IPS-20b (cell line): ENCODE results near the gene TBX22.
"Not testable (repeated sequence)": the region's sequence is repeated elsewhere in the genome, so short reads cannot be mapped to it uniquely, and the experiment has no call there.

Source experiments
- H3K27ac ChIP-seq: one replicate; pipeline ENCODE4 v1.5.1; 2013; ENCODE audit warnings: low read length
- H3K27me3 ChIP-seq: 2 replicates; pipeline ENCODE4 v1.6.1; 2013; ENCODE audit warnings: mild to moderate bottlenecking, low read length, inconsistent platforms; ENCODE audit not compliant: insufficient read depth
- H3K36me3 ChIP-seq: 2 replicates; pipeline ENCODE4 v1.6.1; 2013; ENCODE audit warnings: low read depth, mild to moderate bottlenecking, inconsistent platforms, low read length, moderate library complexity; ENCODE audit not compliant: insufficient read depth
- H3K4me1 ChIP-seq: 2 replicates; pipeline ENCODE4 v1.6.1; 2013; ENCODE audit warnings: mild to moderate bottlenecking, control low read depth, inconsistent platforms, low read length, moderate library complexity; ENCODE audit not compliant: insufficient read depth
- H3K4me3 ChIP-seq: 2 replicates; pipeline ENCODE4 v1.5.1; 2013; ENCODE audit warnings: mild to moderate bottlenecking, low read length, inconsistent platforms
- H3K9ac ChIP-seq: 2 replicates; pipeline ENCODE4 v1.6.1; 2013; ENCODE audit warnings: low read depth, mild to moderate bottlenecking, inconsistent platforms, low read length, moderate library complexity
- H3K9me3 ChIP-seq: 2 replicates; pipeline ENCODE4 v1.6.1; 2013; ENCODE audit warnings: mild to moderate bottlenecking, low read depth, low read length, inconsistent platforms; ENCODE audit not compliant: insufficient read depth

The TBX22 gene, protein sequence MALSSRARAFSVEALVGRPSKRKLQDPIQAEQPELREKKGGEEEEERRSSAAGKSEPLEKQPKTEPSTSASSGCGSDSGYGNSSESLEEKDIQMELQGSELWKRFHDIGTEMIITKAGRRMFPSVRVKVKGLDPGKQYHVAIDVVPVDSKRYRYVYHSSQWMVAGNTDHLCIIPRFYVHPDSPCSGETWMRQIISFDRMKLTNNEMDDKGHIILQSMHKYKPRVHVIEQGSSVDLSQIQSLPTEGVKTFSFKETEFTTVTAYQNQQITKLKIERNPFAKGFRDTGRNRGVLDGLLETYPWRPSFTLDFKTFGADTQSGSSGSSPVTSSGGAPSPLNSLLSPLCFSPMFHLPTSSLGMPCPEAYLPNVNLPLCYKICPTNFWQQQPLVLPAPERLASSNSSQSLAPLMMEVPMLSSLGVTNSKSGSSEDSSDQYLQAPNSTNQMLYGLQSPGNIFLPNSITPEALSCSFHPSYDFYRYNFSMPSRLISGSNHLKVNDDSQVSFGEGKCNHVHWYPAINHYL

DNA sequence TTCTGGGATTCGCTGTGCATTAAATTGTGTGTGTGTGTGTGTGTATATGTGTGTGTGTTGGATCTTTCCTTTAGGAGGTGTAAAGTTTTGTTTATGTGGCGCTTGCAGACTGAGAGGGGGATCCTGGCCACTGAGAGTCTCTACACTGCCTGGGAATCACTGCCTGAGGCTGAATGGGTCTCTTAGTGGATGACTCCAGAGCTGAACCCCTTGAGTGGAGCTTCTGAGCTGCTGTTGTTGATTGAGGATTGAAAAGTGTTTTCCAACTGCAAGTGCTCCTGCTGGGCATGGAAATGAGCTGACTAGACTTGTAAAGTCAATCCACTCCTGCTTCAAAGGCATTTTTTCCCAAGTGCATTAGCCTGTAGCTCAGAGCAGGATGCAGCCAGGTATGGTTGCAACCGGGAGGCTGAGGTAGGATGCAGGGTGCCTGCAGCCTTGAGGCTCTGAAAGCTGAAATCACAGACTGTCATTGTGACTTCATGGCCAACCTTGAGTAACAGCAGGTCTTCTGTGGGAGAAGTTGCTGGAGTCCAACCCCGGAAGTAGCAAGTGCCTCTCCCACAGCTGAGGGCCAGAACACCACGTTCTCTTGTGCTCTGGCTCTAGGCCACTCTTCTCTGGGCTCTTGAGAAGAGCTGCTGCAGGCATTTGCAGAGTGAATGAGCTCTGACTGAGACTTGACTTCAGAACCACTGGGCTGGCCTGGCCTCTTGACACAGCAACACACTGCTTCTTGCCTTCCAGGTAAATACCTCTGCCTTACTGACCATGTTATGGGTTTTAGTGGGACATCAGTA, at the start of gene TBX22:
Gene TBX22 (plus strand): TSS at position 613 of the 800 bp plus-strand sequence. CDS start 7,517 bp downstream, outside the sequence.
- no peak within 1 kb of the TSS for H3K27ac ChIP-seq
- no peaks in the 10 kb centered on the region for H3K9me3 ChIP-seq
- H3K4me1 ChIP-seq, result peaks cover 16% of the 10 kb centered on the region
- H3K36me3 ChIP-seq, result no peaks in the 10 kb centered on the region
- H3K9ac ChIP-seq, result no peak within 1 kb of the TSS
- H3K27me3 ChIP-seq, result peaks cover 9% of the 10 kb centered on the region
- H3K4me3 ChIP-seq, result no peak within 1 kb of the TSS

DNA sequence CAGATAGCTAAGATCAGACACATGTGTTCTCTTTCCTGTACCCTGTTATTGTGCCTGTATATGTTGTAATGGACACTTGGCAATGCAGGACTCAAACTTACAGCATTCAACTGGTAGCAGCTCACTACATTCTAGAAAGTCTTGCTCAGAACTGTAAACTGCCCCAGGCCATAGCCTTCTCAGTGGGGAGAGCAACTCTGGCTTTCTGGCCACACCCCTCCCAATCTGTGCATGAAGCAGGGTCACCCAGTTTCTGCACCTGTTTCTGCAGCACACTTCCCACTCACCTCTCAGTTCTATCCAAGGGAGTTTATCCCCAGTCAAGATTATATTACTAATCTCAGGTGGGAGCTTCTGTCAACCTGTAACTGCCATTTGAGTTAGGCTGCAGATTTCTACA, 38.9 kb upstream of the TBX22 start:
- H3K36me3 ChIP-seq, result no peaks in the 10 kb centered on the region
- no peaks in the 10 kb centered on the region for H3K9me3 ChIP-seq
- H3K27ac ChIP-seq, result no peak overlapping the region
- H3K27me3 ChIP-seq, result no peaks in the 10 kb centered on the region
- no peak overlapping the region for H3K9ac ChIP-seq
- H3K4me1 ChIP-seq, result no peaks in the 10 kb centered on the region
- H3K4me3 ChIP-seq, result no peak overlapping the region

DNA sequence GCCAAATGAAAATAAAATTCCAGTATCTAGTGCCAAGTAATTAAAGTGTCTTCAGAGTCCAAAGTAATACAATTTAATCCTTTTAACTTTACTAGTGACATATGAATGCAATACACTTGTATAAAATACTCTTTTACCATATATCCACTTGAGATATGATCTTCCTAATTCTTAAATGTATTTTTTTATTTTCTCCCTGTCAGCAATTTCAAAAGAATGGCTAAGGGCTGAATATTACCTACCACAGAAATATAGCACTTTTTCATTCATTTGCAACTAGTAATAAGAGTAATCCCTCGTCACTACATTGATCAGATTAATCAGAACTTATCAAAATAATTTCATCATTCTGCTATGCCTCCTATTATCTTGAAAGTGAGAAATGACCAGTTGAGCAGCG, 10.1 kb upstream of the TBX22 start:
- Histone ChIP-seq H3K4me1 (no peaks in the 10 kb centered on the region), H3K36me3 (no peaks in the 10 kb centered on the region), H3K27me3 (no peaks in the 10 kb centered on the region), H3K9me3 (no peaks in the 10 kb centered on the region), H3K4me3 (no peak overlapping the region), H3K27ac (no peak overlapping the region), H3K9ac (no peak overlapping the region)

DNA sequence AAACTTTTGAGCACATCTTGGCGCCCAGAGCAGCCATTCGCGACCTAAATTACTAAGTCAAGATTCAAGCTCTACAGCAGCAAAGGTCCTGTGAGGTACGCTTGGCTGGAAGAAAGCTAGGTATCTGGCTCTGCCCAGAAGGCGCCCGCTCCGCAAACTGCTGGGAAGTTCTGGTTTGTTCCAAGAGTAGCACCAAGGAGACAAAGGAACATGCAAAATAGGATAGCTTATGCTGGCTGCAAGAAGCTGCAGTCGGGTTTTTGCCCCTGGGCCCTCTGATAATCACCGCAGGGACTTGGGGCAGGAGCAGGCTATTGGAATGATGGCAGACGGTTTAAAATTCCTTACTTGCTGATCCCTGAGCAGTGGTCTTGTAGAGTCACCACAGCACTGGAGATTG, 3.0 kb upstream of the TBX22 start:
- peaks cover 9% of the 10 kb centered on the region for H3K27me3 ChIP-seq

DNA sequence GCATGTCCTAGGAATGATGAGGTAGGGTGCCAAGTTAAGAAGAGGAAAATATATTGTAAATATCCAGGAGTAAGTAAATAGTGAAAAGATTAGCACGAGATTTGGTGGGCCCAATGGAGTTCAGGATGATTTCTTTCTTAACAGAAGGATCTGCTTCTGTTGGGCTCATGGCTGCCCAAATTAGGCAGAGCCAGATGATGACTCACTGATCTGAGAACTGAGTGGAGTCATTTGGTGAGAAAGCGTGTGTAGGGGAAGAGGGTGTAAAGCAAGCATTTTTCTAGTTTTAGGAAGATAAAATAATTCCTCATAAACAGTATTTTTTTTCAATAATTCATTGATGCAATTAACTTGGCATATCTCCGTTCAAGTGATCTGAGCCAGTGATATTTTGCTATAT, 1.6 kb downstream of the TBX22 start:
- Histone ChIP-seq H3K4me3 (no peak overlapping the region), H3K4me1 (peaks cover 16% of the 10 kb centered on the region), H3K27ac (no peak overlapping the region), H3K36me3 (no peaks in the 10 kb centered on the region), H3K27me3 (peaks cover 9% of the 10 kb centered on the region), H3K9me3 (no peaks in the 10 kb centered on the region), H3K9ac (no peak overlapping the region)

More for the DNA sequence above, 3.0 kb upstream of the TBX22 start:
- no peaks in the 10 kb centered on the region for H3K36me3 ChIP-seq
- no peak overlapping the region for H3K27ac ChIP-seq
- H3K9me3 ChIP-seq, result no peaks in the 10 kb centered on the region
- H3K4me1 ChIP-seq, result peaks cover 16% of the 10 kb centered on the region
- no peak overlapping the region for H3K9ac ChIP-seq
- no peak overlapping the region for H3K4me3 ChIP-seq

DNA sequence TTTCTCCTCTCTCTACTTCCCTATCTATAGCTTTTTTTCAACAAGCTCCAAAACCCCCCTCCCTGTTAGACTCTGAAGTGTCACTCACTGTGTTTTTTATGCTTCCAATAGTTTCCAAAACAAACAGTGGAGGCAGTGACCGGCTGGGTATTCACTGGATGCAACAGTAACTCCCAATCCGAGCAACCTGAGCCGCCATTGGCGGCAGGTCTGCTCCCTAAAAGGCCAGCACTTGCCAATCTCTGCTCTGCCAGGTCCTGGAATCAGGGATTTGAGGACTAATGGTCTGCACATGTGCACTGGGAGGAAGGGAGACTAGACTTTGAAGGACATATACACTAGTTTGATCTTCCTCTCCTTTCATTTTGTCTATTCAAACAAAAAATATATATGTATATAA, 7.1 kb downstream of the TBX22 start:
- Histone ChIP-seq H3K4me1 (no peaks in the 10 kb centered on the region), H3K27ac (no peak overlapping the region), H3K36me3 (no peaks in the 10 kb centered on the region), H3K4me3 (peak overlapping the region; percentile 78; the same call in 1 of the 2 replicates), H3K9ac (no peak overlapping the region; the same call in 1 of the 2 replicates), H3K9me3 (no peaks in the 10 kb centered on the region), H3K27me3 (peaks cover 13% of the 10 kb centered on the region)

DNA sequence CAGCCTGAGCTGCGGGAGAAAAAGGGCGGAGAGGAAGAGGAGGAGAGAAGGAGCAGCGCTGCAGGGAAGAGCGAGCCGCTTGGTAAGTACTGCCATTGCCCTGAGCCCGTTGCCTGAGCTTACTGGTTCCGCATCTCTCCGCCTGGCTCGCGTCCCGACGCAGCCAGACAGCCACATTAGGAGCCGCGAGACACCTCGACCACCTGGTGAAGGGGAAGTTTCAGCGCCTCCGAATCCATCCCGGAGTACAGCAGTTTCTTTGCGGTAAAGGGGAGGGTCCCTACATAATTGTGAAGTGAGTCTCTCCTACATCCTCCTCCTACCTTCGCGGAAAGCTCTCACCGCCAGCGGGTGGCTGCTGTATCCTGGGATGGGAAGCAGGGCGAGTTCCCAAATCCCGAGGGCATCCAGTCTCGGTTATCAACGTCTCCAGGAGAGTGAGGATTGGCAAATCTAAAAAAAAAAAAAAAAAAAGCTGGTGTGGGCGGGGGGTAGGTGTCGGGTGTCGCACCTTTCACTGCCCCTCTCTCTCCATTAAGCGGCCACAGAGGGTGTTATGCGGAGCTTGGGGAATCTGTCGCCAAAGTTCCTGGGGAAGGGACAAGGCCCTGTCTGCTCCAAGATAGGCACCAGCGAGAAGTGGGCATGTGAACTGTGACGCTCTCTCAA, 7.9 kb downstream of the TBX22 start:
- Histone ChIP-seq H3K9me3 (no peaks in the 10 kb centered on the region), H3K27ac (no peak overlapping the region), H3K27me3 (peaks cover 13% of the 10 kb centered on the region), H3K4me1 (no peaks in the 10 kb centered on the region), H3K36me3 (no peaks in the 10 kb centered on the region), H3K9ac (peak overlapping the region; percentile 71; the same call in 1 of the 2 replicates), H3K4me3 (peak overlapping the region; percentile 78)

DNA sequence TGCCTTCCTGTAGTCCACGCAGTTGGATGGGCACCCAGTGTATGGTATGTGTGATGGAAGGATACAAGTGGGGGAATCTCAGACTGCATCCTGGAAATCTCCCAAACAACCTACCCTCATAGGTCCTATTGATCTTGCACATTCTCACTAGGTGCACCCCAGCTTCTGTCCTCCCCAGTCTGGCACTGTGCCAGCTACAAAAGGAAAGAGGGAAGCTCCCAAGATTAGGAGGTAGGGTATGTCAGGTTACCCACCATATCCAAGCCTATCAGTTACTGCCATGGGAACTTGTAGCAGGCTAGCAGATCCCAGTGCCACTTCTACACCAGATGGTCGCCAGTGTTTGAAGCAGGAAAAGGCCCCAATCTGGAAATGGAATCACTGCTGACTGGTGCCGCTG, 11.6 kb downstream of the TBX22 start:
- Histone ChIP-seq H3K4me3 (no peak overlapping the region), H3K4me1 (no peaks in the 10 kb centered on the region), H3K27ac (no peak overlapping the region), H3K9ac (no peak overlapping the region), H3K9me3 (no peaks in the 10 kb centered on the region), H3K36me3 (no peaks in the 10 kb centered on the region), H3K27me3 (peaks cover 13% of the 10 kb centered on the region)

DNA sequence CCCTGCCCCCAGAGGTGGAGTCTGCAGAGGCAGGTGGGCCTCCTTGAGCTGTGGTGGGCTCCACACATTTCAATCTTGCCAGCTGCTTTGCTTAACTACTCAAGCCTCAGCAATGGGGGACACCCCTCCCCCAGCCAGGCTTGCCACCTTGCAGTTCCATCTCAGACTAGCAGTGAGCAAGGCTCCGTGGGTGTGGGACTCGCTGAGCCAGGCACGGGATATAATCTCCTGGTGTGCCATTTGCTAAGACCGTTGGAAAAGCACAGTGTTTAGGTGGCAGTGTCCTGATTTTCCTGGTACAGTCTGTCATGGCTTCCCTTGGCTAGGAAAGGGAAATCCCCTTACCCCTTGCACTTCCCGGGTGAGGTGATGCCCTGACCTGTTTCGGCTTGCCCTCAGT, 51.6 kb downstream of the TBX22 start:
- H3K9ac ChIP-seq, H3K36me3 ChIP-seq, H3K27me3 ChIP-seq, H3K4me3 ChIP-seq, H3K4me1 ChIP-seq, H3K27ac ChIP-seq: not testable (repeated sequence)
- H3K9me3 ChIP-seq, result peaks cover 15% of the 10 kb centered on the region; the same call in 1 of the 2 replicates

DNA sequence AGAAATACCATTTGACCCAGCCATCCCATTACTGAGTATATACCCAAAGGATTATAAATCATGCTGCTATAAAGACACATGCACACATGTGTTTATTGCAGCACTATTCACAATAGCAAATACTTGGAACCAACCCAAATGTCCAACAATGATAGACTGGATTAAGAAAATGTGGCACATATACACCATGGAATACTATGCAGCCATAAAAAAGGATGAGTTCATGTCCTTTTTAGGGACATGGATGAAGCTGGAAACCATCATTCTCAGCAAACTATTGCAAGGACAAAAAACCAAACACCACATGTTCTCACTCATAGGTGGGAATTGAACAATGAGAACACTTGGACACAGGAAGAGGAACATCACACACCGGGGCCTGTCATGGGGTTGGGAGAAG, 61.1 kb downstream of the TBX22 start:
- H3K4me1 ChIP-seq, H3K9ac ChIP-seq, H3K27me3 ChIP-seq, H3K4me3 ChIP-seq, H3K36me3 ChIP-seq, H3K27ac ChIP-seq: not testable (repeated sequence)
- peaks cover 15% of the 10 kb centered on the region for H3K9me3 ChIP-seq
